HFFc6 (cell line): Measurements from ENCODE around the gene PYY. TPM values are rescaled to one million over a fixed set of nuclear protein-coding genes. Genes with fewer than 3 reads are reported as not detected.
A peak's percentile ranks its signal among the peaks of the same experiment; 100 is the strongest.
"Not testable (repeated sequence)": the region's sequence is repeated elsewhere in the genome, so short reads cannot be mapped to it uniquely, and the experiment has no call there.

Experiments used
- DNase-seq: peaks from one replicate; pipeline ENCODE4 v3.0.0-alpha.2; 2018
- H3K27ac Mint-ChIP-seq: 2 replicates; pipeline ENCODE4 v1.8.0; 2020; ENCODE audit warnings: mild to moderate bottlenecking, mixed read lengths
- H3K27me3 Mint-ChIP-seq: 2 replicates; pipeline ENCODE4 v1.8.0; 2021; ENCODE audit warnings: mild to moderate bottlenecking, moderate library complexity, mixed read lengths; ENCODE audit not compliant: insufficient read depth
- H3K36me3 Mint-ChIP-seq: 2 replicates; pipeline ENCODE4 v1.8.0; 2021; ENCODE audit warnings: low read depth, mixed read lengths
- H3K4me1 Mint-ChIP-seq: 2 replicates; pipeline ENCODE4 v1.8.0; 2020; ENCODE audit warnings: low read depth, mixed read lengths
- H3K4me3 Mint-ChIP-seq: 2 replicates; pipeline ENCODE4 v1.8.0; 2020; ENCODE audit warnings: mild to moderate bottlenecking, moderate library complexity, mixed read lengths
- H3K9me3 Mint-ChIP-seq: 2 replicates; pipeline ENCODE4 v1.8.0; 2020; ENCODE audit warnings: mild to moderate bottlenecking, mixed read lengths
- CTCF ChIP-seq: fragments of 200-600 bp; sonication (generic); IDR thresholded peaks from 2 replicates; pipeline ENCODE4 v1.5.0; 2021; ENCODE audit warnings: antibody characterized with exemption, mild to moderate bottlenecking
- total RNA-seq, 6 experiments: library from RNA; stranded (reverse); fragmentation: NEBNext Ultra II Directional; extraction: Animal tissue kit (Norgen Biotek cat#: 25700); gene quantifications; 2 replicates in 1 of 6; 3 replicates in 5 of 6; pipeline ENCODE4 v1.2.3, GENCODE V29; 2021

PYY gene
- total RNA-seq, 6 experiments from 2014 or later, result 0.43 TPM; not detected in 5

- Mint-ChIP-seq H3K27ac (peak overlapping the region; percentile 6), H3K9me3 (no peaks in the 10 kb centered on the region), H3K4me1 (peaks cover 39% of the 10 kb centered on the region), H3K27me3 (peaks cover 9% of the 10 kb centered on the region), H3K36me3 (no peaks in the 10 kb centered on the region), H3K4me3 (no peak overlapping the region)
- DNase-seq, result no peak
- TF ChIP-seq CTCF, result no peak
Measured at GRCh38 chr17:43999024-43999423, 45.3 kb upstream of the PYY start.

GRCh38 chr17:43998552-43998951, 44.8 kb upstream of the PYY start:
- peaks cover 9% of the 10 kb centered on the region for H3K27me3 Mint-ChIP-seq
- H3K9me3 Mint-ChIP-seq, result no peaks in the 10 kb centered on the region
- TF ChIP-seq CTCF, result no peak
- no peaks in the 10 kb centered on the region for H3K36me3 Mint-ChIP-seq
- H3K4me1 Mint-ChIP-seq, result peaks cover 39% of the 10 kb centered on the region
- no peak overlapping the region for H3K4me3 Mint-ChIP-seq
- DNase-seq, result peak; percentile 24
- peak overlapping the region; percentile 6 for H3K27ac Mint-ChIP-seq

- H3K4me1 Mint-ChIP-seq, result peaks cover 33% of the 10 kb centered on the region
- not testable (repeated sequence) for DNase-seq, H3K27me3 Mint-ChIP-seq, H3K9me3 Mint-ChIP-seq, H3K4me3 Mint-ChIP-seq, H3K36me3 Mint-ChIP-seq, H3K27ac Mint-ChIP-seq
Measured at GRCh38 chr17:43997180-43997579, 43.4 kb upstream of the PYY start.

- no peaks in the 10 kb centered on the region for H3K9me3 Mint-ChIP-seq
- H3K4me1 Mint-ChIP-seq, result peaks cover 13% of the 10 kb centered on the region
- no peak overlapping the region for H3K27ac Mint-ChIP-seq
- no peak overlapping the region for H3K4me3 Mint-ChIP-seq
- H3K27me3 Mint-ChIP-seq, result peaks cover 9% of the 10 kb centered on the region
- no peak for DNase-seq
- no peak; the same call in none of the 2 replicates for TF ChIP-seq CTCF
- H3K36me3 Mint-ChIP-seq, result no peaks in the 10 kb centered on the region
Measured at GRCh38 chr17:43995150-43995471, 41.4 kb upstream of the PYY start.

- TF ChIP-seq CTCF, result peak; percentile 95
- peak; percentile 35 for DNase-seq
- Mint-ChIP-seq H3K4me3 (no peak overlapping the region), H3K9me3 (no peaks in the 10 kb centered on the region), H3K4me1 (peaks cover 9% of the 10 kb centered on the region), H3K27me3 (peaks cover 9% of the 10 kb centered on the region), H3K36me3 (no peaks in the 10 kb centered on the region), H3K27ac (no peak overlapping the region)
Measured at GRCh38 chr17:43994272-43995149, 40.8 kb upstream of the PYY start.

GRCh38 chr17:43992641-43993040, 38.9 kb upstream of the PYY start:
- no peak overlapping the region for H3K27ac Mint-ChIP-seq

More at GRCh38 chr17:43992641-43993040, 38.9 kb upstream of the PYY start:
- H3K27me3 Mint-ChIP-seq, result peaks cover 18% of the 10 kb centered on the region
- no peaks in the 10 kb centered on the region for H3K4me1 Mint-ChIP-seq
- H3K9me3 Mint-ChIP-seq, result no peaks in the 10 kb centered on the region
- no peaks in the 10 kb centered on the region for H3K36me3 Mint-ChIP-seq
- H3K4me3 Mint-ChIP-seq, result no peak overlapping the region
- no peak for DNase-seq
- no peak for TF ChIP-seq CTCF
